Osteoblast (primary cell): ENCODE results near the gene ZNF335. TPM values are rescaled to one million over a fixed set of nuclear protein-coding genes. Genes with fewer than 3 reads are reported as not detected.

Source experiments
- DNase-seq: peaks from one replicate; pipeline ENCODE4 v3.0.0; 2011; ENCODE audit warnings: low spot score, mixed read lengths; ENCODE audit not compliant: insufficient read length; ENCODE audit errors: missing footprints
- H2AFZ ChIP-seq: 2 replicates; pipeline ENCODE4 v1.6.0; 2011; ENCODE audit warnings: mild to moderate bottlenecking, low read length
- H3K27ac ChIP-seq: 2 replicates; pipeline ENCODE4 v1.5.1; 2011; ENCODE audit warnings: mild to moderate bottlenecking, low read depth, low read length, moderate library complexity
- H3K27me3 ChIP-seq: 2 replicates; pipeline ENCODE4 v1.6.0; 2012; ENCODE audit warnings: mild to moderate bottlenecking, control low read depth, inconsistent platforms, low read length, moderate library complexity; ENCODE audit not compliant: insufficient read depth
- H3K36me3 ChIP-seq: 2 replicates; pipeline ENCODE4 v1.5.1; 2011; ENCODE audit warnings: mild to moderate bottlenecking, low read length, control low read depth, moderate library complexity; ENCODE audit not compliant: insufficient read depth
- H3K4me1 ChIP-seq: 2 replicates; pipeline ENCODE4 v1.5.1; 2011; ENCODE audit warnings: mild to moderate bottlenecking, low read length, control low read depth, moderate library complexity; ENCODE audit not compliant: insufficient read depth
- H3K4me2 ChIP-seq: 2 replicates; pipeline ENCODE4 v1.6.0; 2011; ENCODE audit warnings: mild to moderate bottlenecking, low read length; ENCODE audit not compliant: insufficient read depth
- H3K4me3 ChIP-seq: fragments of 200-600 bp; sonication (generic); 3 replicates; pipeline ENCODE4 v1.5.1; 2012; ENCODE audit warnings: mild to moderate bottlenecking, low read length, inconsistent platforms; ENCODE audit not compliant: insufficient read depth
- H3K79me2 ChIP-seq: 2 replicates; pipeline ENCODE4 v1.6.0; 2012; ENCODE audit warnings: mild to moderate bottlenecking, low read length, control low read depth, inconsistent platforms; ENCODE audit not compliant: insufficient read depth
- H3K9me3 ChIP-seq: 2 replicates; pipeline ENCODE4 v1.5.1; 2011; ENCODE audit warnings: low read depth, low read length, control low read depth
- H4K20me1 ChIP-seq: 2 replicates; pipeline ENCODE4 v1.6.0; 2012; ENCODE audit warnings: mild to moderate bottlenecking, low read length, control low read depth; ENCODE audit not compliant: insufficient read depth
- total RNA-seq: library from RNA; depleted of rRNA; stranded (reverse); fragments of >200 nt; gene quantifications from 2 replicates; pipeline ENCODE4 v1.2.3, GENCODE V29; 2012
- TF ChIP-seq, protein P1 (sequence below): IDR thresholded peaks from 2 replicates; pipeline ENCODE4 v1.5.1; 2011; ENCODE audit warnings: mild to moderate bottlenecking, low read depth, low read length, moderate library complexity; ENCODE audit errors: extremely low read depth

ZNF335 gene
- total RNA-seq, 1 donor = 20.3 TPM

DNA sequence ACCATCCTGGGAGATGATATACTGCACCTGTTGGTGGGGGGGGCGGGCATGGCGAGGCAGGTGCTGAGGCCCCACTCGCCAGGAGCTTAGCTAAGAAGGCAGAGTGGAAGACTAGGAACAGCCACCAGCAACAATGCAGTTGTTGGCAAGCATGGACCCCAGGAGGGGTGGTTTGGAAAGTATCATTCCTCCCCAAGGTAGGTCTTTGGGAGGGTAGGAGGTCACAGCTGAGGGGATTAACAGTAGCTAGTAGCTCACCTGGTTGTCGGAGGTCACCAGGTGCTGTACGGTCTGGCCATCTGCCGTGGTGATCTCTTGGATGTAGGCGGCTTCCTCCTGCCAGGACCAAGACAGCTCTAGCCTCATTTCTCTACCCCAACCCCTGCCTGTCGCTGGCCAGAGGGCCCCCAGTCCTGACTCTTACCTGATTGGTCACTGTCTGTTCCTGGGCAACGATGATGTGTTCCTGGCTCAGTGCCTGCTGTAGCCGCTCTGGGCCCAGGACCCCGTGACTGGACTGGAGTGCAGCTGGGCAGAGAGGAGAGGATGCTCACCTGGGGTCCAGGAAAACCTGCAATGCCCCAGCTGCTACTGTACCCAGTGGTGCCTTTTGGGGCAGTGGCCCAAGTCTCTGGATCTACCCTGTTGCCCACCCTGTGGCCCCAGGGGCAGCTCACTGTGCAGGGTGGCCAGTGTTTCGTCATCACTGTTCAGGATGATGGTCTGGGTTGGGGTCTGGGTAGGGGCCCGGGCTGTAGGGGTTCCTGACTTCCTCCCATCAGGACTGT lies 22.3 kb downstream of the ZNF335 start:
- H3K36me3 ChIP-seq = peaks cover 89% of the 10 kb centered on the region

DNA sequence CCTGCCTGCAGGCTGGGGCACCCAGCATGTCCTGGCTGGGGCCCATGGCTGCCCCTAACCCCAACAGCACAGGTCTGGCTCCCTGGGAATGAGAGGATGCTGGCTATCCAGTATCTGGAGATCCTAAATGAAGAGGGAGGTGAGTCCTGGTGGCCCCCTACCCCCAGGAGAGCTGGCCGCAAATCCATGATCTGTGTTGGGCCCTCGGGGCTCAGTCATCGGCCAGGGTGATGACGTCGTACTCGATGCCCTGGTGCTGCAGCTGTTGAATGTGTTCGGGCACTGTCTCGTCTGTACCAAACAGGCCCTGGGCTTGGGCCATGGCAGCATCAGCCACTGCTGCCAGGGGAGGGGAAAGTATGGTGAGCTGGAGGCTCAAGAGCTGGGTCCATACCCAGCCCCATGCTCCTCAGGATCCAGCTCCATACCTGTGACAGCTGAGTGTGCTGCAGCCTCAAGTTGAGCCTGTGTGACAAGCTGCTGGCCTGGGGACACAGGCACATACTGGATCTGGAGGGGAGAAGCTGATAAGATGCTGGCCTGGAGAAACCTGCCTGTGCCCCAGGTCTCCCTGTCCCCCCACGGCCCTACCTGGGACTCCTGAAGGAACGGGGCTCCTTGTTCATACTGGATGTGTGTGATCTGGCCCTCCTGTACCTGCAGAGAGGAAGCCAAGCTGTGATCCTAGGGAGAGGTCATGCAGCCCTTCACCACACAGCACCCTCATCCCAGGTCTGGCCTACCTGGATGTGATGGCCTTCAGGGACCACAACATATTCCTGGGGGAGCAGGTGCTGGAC lies 23.1 kb downstream of the ZNF335 start:
- H4K20me1 ChIP-seq = no peaks in the 10 kb centered on the region
- no peaks in the 10 kb centered on the region for H3K27me3 ChIP-seq
- peaks cover 13% of the 10 kb centered on the region for H3K4me1 ChIP-seq
- H3K79me2 ChIP-seq = no peaks in the 10 kb centered on the region
- TF ChIP-seq, protein P1, sequence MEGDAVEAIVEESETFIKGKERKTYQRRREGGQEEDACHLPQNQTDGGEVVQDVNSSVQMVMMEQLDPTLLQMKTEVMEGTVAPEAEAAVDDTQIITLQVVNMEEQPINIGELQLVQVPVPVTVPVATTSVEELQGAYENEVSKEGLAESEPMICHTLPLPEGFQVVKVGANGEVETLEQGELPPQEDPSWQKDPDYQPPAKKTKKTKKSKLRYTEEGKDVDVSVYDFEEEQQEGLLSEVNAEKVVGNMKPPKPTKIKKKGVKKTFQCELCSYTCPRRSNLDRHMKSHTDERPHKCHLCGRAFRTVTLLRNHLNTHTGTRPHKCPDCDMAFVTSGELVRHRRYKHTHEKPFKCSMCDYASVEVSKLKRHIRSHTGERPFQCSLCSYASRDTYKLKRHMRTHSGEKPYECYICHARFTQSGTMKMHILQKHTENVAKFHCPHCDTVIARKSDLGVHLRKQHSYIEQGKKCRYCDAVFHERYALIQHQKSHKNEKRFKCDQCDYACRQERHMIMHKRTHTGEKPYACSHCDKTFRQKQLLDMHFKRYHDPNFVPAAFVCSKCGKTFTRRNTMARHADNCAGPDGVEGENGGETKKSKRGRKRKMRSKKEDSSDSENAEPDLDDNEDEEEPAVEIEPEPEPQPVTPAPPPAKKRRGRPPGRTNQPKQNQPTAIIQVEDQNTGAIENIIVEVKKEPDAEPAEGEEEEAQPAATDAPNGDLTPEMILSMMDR = no peak
- H3K4me3 ChIP-seq = no peak overlapping the region
- no peaks in the 10 kb centered on the region for H3K9me3 ChIP-seq
- peak; percentile 81 for DNase-seq
- H2AFZ ChIP-seq = no peak overlapping the region
- H3K4me2 ChIP-seq = no peak overlapping the region
- H3K27ac ChIP-seq = no peak overlapping the region
- peaks cover 92% of the 10 kb centered on the region for H3K36me3 ChIP-seq

More for the DNA sequence above, 22.3 kb downstream of the ZNF335 start:
- H3K4me2 ChIP-seq = no peak overlapping the region
- H4K20me1 ChIP-seq = no peaks in the 10 kb centered on the region
- H3K79me2 ChIP-seq = no peaks in the 10 kb centered on the region
- no peak overlapping the region for H3K27ac ChIP-seq
- H3K9me3 ChIP-seq = no peaks in the 10 kb centered on the region
- H3K27me3 ChIP-seq = no peaks in the 10 kb centered on the region
- H3K4me1 ChIP-seq = peaks cover 7% of the 10 kb centered on the region
- no peak overlapping the region for H2AFZ ChIP-seq
- TF ChIP-seq, protein P1 = no peak
- peak; percentile 38 for DNase-seq
- H3K4me3 ChIP-seq = no peak overlapping the region

DNA sequence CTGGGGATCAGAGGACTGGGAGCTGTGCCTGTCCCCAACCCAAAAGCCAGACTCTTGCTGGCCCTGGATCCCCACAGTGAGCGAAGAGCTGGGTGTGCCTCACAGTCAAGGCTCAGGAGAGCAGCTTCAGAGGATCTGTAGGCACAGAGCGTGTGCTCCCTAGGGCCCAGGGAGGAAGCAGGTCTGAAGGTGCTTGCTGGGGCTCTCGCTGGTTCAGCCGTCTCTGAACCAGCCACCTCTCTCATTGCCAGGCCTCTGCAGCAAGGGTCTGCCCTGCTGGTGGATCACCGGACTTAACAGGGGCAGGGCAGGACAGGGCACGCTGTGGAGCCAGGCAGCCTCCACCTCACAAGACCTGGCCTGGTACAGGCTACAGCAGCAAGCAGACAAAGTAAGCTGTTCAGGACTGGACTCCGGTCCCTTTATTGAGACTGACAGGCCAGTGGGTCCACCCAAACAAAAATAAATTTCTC lies 23.7 kb downstream of the ZNF335 start:
- Histone ChIP-seq H4K20me1 (no peaks in the 10 kb centered on the region), H3K4me2 (no peak overlapping the region), H3K27me3 (no peaks in the 10 kb centered on the region), H3K79me2 (no peaks in the 10 kb centered on the region), H3K9me3 (no peaks in the 10 kb centered on the region), H3K4me3 (no peak overlapping the region), H3K4me1 (peaks cover 13% of the 10 kb centered on the region), H3K36me3 (peaks cover 92% of the 10 kb centered on the region), H3K27ac (no peak overlapping the region), H2AFZ (no peak overlapping the region)
- TF ChIP-seq, protein P1 = no peak
- peak; percentile 81 for DNase-seq
